CD4-positive, alpha-beta T cell treated with Interleukin-4 for 4 hours (primary cell): ENCODE data around the gene RANBP1.

Experiments used
- DNase-seq: peaks from one replicate; pipeline ENCODE4 v3.0.0-alpha.2; 2020

The RANBP1 gene

GRCh38 chr22:20109411-20110358 is 6.2 kb upstream of the RANBP1 start:
- no peak for DNase-seq

DNA sequence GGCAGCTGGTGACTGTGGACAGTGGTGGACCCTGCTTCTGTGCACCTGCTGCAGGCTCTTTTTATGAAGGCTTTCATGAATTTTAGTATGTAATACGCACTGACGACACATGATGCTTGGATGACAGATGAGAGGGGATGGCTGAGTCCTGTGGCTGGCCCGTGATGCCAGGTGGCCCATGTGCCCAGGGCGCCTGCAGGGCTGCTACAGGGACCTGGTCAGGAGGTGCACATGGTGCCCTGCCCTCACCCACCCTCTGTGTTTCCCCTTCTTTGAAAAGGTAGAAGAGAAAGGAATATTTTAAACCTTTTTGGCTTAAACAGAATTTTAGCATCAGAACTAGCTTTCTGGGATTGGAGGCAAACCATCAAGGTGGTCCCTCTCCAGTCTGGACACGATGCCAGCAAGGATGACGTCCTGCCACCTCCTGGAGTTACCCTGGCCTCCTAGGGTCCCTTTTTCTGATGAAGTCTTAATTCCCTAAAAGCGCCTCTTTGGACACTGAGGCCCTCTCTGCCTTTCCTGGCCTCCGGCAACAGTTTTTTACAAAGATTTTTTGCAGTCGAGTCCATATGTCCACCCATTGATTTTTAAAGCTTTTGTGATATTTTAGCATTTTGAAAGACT is 5.4 kb upstream of the RANBP1 start:
- no peak for DNase-seq

GRCh38 chr22:20111045-20111688 is 4.7 kb upstream of the RANBP1 start:
- DNase-seq, result no peak

DNA sequence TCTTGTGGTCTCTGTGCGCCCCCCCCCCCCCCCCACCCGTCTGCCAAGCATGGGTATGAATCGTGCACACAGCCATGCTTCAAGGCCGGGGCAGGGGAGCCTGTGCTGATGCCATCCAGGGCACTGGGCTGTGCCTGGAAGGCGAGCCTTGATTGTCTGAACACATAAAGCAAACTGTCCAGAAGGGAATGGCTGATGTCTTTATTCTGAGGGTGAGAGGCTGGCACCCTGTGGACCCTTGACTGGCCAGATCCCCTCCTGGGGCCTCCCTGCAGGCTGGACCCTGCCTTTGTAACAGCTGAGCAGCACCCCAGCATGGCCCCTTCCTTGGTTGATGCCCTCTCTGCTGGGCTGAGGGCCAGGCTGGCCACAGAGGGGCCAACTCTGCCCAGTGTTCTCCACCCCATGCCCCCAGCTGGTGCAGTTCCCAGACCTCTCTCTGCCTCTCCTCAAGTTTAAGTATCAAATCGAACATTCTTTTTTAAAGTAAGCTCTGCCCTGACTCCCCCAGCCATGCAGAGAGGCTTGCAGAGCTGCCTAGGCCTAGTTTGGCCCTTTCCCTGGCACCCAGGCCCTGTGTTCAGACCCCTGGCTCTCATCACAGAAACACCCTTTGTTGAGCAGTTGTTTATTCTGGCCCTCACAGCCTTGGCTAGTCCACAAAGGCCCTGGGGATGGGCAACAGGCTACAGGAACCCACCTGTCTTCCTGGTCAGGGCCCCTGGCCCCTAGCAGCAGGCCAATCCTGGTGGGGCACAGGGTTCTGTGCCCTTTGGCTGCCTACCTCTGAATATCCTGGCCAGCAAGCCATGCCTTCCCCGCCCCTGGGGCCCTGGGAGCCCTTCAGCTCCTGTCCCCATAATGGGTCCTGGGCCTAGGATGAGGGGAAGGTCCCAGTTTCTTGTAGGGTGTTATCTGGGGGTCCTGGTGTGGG is 3.9 kb upstream of the RANBP1 start:
- DNase-seq, result no peak

GRCh38 chr22:20112623-20113511 is 3.0 kb upstream of the RANBP1 start:
- no peak for DNase-seq

- no peak for DNase-seq
Observed at GRCh38 chr22:20113551-20114310, 2.2 kb upstream of the RANBP1 start.

GRCh38 chr22:20114506-20115475 is 1.1 kb upstream of the RANBP1 start:
- DNase-seq, result no peak

DNA sequence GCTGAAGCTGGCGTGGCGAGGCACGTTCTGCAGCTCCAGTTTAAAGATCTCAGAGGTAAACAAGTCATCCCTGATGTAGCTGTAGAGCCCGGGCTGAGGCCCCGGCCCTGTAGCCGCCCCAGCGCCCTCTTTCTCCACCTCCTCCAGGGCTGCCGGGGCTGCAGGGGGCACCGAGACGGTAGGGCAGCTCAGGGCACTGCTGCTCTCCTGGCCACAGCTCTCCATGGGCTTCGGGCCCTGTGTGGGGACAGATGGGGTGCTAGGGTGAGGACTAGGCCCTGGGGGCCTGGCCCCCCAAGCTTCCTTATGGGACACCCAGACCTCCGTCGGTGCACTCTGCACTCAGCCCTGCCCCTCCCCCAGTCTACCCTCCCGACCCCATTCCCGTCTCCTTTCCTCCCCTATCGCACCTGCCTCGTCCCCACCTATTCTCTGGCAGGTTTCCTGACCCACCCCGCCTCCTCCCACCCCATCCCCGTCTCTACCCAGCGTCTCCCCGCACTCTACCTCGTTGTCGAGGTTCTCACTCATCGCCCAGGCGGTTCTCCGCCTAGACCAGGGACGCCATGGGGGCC is 559 bp downstream of the RANBP1 start:
- DNase-seq, result no peak

DNA sequence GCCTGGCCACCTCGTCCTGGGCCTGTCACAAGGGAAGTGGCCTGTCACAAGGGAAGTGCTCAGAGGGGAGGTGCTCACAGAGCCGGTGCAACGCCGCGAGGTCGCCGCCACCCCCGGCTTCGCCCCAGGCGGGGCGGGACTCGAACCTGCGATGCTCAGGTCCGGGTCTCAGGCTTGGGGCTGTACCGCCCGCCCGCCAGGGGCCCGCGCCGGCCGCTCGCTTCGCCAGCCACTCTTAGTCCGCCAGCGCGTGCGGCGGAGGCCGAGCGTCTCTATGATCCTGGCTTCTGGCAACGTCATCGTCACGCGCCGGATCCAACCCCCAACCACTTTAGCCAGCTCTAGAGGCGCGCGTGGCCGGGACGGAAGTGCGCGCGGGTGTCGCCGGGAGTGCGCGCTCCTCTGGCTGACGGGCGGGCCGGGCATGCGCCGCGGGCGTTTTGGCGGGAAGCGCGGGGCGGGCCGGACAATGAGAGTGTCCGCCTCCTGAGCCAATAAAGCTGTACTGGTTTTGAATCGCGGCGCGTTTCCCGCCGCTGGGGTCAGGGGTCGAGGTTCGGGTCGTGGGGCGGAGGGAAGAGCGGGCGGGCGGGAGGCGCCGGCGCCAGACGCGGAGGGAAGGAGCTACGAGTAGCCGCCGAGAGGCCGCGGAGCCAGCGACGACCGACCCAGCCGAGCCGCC is 1.2 kb downstream of the RANBP1 start, which contains the start of gene TRMT2A:
TRMT2A (minus strand) TSS at position 276 of the 682 bp plus-strand sequence. CDS start 320 bp downstream, outside the sequence.
- DNase-seq, result peak; percentile 98

DNA sequence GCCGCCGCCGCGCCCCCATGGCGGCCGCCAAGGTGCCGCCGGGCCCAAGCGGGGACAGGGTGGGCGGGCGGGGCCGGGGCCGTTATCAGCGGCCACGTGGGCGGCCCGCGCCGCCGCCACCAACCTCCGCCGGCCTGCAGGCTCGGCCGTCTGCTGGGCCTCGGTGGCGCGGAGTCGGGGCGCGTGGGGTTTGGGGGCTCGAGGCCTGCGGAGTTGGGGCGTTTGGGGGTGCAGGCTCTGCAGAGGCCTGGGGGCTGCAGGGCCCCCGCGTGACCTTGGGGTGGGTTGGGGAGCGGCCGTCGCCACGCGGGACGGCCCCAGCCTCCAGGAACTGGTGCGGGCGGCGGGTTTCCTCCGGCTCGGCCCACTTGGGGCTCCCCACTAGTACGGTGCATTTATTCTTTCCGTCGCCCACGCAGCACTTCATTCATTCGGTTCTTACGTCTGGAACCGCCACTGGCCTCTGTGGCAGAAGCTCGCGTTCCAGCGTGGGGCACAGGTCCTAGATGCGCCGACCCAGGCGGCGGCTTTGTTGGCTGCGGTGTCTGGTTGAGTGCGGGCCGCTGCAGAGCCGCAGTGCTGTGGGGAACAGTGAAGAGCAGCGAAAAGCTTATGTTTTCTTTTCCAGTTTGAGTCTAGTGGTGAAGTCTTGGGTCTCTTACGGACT is 1.9 kb downstream of the RANBP1 start:
- peak; percentile 34 for DNase-seq

DNA sequence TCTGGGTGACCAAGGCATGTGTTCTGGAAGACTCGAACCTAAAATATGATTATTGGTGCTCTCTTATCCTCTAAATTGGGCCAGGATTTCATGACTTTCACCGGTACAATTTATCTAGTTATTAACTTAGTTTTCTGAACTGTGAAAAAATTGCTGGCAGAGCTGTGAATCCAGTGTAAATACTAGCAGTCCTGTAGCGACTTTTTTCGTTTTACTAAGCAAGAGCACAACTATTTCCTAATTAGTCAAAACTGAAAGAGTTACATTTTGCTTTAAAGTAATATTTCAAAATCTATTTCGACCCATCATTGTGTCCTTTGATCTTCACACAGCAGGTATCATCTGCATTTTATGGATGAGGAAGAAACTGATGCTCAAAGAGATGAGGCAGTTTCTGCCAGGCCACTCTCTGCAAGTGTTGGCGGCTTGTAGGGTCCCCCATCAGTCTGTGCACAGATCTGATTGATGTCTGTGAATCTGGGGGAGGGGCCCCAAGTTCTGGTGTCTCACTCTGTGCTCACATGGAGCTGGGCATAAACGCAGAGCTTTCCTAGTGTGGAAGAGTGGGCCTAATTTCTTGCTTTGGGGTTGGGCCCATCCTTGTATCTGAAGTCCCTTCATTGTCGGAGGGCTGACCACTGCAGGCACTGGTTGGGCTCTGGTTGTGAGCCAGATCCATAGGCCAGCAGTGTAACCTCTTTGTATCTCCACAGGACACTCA is 2.6 kb downstream of the RANBP1 start:
- no peak for DNase-seq

GRCh38 chr22:20121856-20122415 is 6.0 kb downstream of the RANBP1 start:
- DNase-seq, result no peak

DNA sequence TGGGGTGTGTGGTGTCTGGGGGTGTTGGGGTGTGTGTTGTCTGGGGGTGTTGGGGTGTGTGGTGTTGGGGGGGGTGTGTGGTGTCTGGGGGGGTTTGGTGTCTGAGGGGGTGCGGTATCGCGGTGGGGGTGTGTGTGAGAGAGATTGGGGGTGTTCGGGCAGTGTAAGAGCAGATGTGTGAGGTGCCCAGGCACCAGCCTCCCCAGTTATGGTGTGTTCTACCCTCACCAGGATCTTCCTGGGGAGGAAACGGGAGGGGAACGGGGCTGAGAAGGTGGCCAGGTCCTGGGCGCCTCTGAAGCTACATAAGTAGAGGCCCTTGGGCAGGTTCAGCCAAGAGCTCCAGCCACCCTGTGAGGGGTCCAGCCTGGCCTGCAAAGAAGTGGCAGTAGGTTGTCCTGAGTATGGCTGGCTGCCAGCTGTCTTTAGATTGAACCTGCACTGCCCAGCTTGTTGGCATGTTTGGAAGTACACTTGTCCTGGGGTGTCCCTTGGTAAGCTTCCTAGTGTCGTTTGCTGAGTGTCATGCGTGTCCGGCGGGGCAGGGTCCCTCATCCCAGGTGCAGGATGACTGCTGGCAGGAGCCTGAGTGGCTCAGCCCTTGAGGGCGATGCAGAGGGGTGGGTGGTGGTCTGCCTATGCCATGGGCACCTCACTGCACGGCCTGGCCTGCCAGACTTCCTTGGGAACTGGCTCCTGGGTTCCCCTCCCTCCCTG is 7.6 kb downstream of the RANBP1 start:
- no peak for DNase-seq

DNA sequence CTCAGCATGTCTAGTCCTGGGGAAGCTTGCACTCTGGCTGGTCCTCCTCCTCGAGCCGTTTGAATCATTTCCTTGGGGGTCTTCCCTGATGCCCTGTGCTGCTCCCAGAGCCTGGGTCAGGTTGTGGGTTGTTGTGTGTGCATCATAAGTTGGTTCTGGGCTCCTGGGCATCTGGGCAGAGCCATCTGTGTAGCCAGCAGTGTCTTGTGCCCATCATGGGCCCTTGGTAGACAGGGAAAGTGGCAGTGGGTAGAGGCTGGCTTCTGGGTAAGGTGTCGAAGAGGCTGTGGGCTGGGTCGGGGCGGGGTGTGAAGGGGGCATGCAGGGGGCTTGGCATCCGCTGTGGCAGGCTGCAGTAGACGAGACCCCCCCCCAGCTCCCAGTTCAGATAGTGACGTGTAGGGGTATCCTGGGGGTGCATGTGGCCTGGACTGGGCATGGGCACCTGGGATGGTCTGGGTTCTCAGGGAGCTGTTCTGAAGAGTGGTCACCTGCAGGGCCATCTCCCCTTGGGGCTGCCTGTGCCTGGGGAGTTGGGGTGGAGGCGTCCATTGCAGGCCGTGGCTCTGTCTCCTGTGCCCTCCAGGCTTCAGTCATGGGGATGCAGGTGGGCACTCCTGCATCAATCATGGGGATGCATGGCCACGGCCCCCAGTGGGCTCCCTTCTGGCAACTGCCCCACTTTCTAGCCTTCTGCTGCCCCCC is 8.3 kb downstream of the RANBP1 start:
- DNase-seq, result no peak
